Parathyroid adenoma (tissue), 2 donors: ENCODE measurements around the gene CORO6.

Experiments used
- H2AFZ ChIP-seq: fragments of 300-600 bp; sonication (generic); one replicate; pipeline ENCODE4 v1.7.0; 2017; ENCODE audit warnings: antibody characterized with exemption, mild to moderate bottlenecking
- H3K27ac ChIP-seq: fragments of 300-600 bp; sonication (generic); one replicate; pipeline ENCODE4 v1.7.0; 2017
- H3K27me3 ChIP-seq: fragments of 300-600 bp; sonication (generic); one replicate; pipeline ENCODE4 v1.7.0; 2017; ENCODE audit warnings: low read length; ENCODE audit not compliant: control insufficient read depth, insufficient read depth
- H3K36me3 ChIP-seq: fragments of 300-600 bp; sonication (generic); one replicate; pipeline ENCODE4 v1.7.0; 2017; ENCODE audit warnings: low read length; ENCODE audit not compliant: control insufficient read depth, insufficient read depth
- H3K4me1 ChIP-seq: fragments of 300-600 bp; sonication (generic); one replicate; pipeline ENCODE4 v1.7.0; 2017; ENCODE audit warnings: control low read depth
- H3K4me2 ChIP-seq: fragments of 300-600 bp; sonication (generic); one replicate; pipeline ENCODE4 v1.7.0; 2017; ENCODE audit warnings: low read length
- H3K4me3 ChIP-seq: fragments of 300-600 bp; sonication (generic); one replicate; pipeline ENCODE4 v1.7.0; 2017; ENCODE audit warnings: low read depth, low read length
- H3K79me2 ChIP-seq: fragments of 300-600 bp; sonication (generic); one replicate; pipeline ENCODE4 v1.7.0; 2017; ENCODE audit warnings: control low read depth
- H3K9ac ChIP-seq: fragments of 300-600 bp; sonication (generic); one replicate; pipeline ENCODE4 v1.7.0; 2017; ENCODE audit warnings: mild to moderate bottlenecking
- H3K9me3 ChIP-seq: fragments of 300-600 bp; sonication (generic); one replicate; pipeline ENCODE4 v1.7.0; 2017; ENCODE audit warnings: low read length; ENCODE audit not compliant: control insufficient read depth
- TF ChIP-seq, protein P1 (sequence below): fragments of 300-600 bp; sonication (generic); IDR thresholded peaks from one replicate; pipeline ENCODE4 v1.7.0; 2017; ENCODE audit warnings: antibody characterized with exemption, mild to moderate bottlenecking
- donor health status: primary hyperparathyroidism.

The CORO6 gene

DNA sequence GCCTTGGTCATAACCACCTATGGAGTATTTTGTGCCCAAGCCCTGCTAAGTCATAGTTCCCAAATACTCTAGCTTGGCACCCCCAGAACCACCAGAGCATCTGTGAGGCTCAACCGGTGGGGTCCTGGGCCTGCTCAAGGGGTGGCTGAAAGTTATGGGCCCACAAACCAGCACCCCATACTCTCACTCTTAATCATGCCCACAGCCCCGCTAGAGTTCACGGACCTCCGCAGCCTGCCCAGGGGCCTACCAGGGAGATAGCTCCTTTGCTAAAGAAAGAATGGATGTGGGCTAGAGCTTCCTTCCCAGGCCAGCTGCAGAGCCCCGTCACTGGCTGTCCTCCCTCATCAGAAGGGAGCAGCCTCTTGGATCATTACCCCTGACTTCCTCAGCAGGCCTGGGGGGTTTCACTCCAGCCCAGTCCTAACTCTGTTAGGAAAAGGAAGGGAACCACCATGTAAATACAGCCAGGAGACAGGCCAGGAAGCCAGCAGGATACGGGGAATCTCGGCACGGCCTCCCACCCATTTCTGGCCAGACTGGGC is 34.6 kb downstream of the CORO6 start:
- Histone ChIP-seq H3K4me2 (peak overlapping the region; percentile 85), H3K9me3 (no peaks in the 10 kb centered on the region), H3K27me3 (no peaks in the 10 kb centered on the region), H3K4me3 (peak overlapping the region; percentile 81), H2AFZ (peak overlapping the region; percentile 67), H3K79me2 (peaks cover 35% of the 10 kb centered on the region), H3K9ac (peak overlapping the region; percentile 49), H3K27ac (peak overlapping the region; percentile 58), H3K4me1 (peaks cover 27% of the 10 kb centered on the region), H3K36me3 (no peaks in the 10 kb centered on the region)
- TF ChIP-seq, protein P1, sequence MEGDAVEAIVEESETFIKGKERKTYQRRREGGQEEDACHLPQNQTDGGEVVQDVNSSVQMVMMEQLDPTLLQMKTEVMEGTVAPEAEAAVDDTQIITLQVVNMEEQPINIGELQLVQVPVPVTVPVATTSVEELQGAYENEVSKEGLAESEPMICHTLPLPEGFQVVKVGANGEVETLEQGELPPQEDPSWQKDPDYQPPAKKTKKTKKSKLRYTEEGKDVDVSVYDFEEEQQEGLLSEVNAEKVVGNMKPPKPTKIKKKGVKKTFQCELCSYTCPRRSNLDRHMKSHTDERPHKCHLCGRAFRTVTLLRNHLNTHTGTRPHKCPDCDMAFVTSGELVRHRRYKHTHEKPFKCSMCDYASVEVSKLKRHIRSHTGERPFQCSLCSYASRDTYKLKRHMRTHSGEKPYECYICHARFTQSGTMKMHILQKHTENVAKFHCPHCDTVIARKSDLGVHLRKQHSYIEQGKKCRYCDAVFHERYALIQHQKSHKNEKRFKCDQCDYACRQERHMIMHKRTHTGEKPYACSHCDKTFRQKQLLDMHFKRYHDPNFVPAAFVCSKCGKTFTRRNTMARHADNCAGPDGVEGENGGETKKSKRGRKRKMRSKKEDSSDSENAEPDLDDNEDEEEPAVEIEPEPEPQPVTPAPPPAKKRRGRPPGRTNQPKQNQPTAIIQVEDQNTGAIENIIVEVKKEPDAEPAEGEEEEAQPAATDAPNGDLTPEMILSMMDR, result no peak

DNA sequence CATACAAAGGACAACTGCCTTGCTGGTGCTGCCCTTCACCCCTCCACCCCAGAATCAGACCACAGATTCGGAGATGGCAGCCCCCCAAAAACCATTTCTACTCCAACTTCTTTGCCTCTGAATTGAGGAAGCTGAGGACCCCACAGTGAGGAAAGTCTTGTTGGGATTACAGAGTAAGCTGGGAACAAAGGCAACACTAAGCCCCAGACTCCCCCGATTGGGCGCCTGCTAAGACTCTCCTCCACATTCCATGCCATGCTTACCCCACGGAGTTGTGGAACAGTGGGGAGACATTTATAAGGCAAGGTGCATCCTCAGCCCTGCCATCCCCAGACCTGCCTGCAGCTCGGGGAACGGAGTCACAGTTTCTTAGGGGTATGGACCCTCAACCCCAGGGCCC is 35.1 kb downstream of the CORO6 start:
- Histone ChIP-seq H3K79me2 (peaks cover 35% of the 10 kb centered on the region), H3K9ac (no peak overlapping the region), H2AFZ (no peak overlapping the region), H3K27me3 (no peaks in the 10 kb centered on the region), H3K36me3 (no peaks in the 10 kb centered on the region), H3K27ac (peak overlapping the region; percentile 58), H3K9me3 (no peaks in the 10 kb centered on the region), H3K4me3 (no peak overlapping the region), H3K4me2 (peak overlapping the region; percentile 85), H3K4me1 (peaks cover 25% of the 10 kb centered on the region)
- TF ChIP-seq, protein P1, result no peak

DNA sequence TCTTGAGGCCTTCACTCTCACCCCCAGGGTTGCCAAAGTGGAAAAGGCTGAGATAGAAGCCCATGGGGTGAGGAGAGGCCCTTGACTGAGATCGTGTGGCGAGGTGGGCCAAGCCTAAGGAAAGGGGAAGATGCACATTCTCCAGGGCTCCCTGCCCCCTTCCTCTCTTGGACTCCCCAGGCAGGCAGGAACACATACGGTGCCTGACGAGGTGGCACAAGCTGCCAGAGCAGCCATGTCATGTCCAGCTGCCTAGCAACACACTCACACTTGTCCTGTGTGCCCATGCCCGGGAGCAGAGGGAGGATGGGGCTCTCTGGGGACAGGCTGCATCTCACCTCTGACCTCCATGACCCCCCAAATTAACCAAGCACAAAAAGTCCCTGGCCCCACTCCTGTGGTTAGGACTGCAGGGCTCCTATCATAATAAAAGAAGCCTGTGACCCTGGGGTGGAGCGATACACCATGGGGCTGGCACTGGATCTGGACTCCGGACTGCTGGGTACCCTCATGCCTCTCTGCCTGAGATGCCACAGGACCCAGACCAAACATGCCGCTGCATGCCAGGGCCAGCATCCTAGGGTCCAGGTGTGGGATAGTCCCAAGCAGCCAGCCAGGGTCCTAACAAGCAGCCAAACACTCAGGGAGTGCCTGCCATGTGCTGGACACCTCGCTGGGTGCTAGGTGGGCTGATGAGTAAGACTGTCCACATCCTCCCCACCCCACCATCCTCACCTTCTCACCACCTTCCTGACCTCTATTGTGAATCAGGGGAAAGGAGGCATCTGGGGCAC is 35.8 kb downstream of the CORO6 start:
- Histone ChIP-seq H3K4me2 (no peak overlapping the region), H2AFZ (no peak overlapping the region), H3K36me3 (no peaks in the 10 kb centered on the region), H3K79me2 (peaks cover 35% of the 10 kb centered on the region), H3K4me3 (no peak overlapping the region), H3K27me3 (no peaks in the 10 kb centered on the region), H3K27ac (peak overlapping the region; percentile 20), H3K9me3 (no peaks in the 10 kb centered on the region), H3K9ac (no peak overlapping the region), H3K4me1 (peaks cover 19% of the 10 kb centered on the region)
- TF ChIP-seq, protein P1, result no peak

DNA sequence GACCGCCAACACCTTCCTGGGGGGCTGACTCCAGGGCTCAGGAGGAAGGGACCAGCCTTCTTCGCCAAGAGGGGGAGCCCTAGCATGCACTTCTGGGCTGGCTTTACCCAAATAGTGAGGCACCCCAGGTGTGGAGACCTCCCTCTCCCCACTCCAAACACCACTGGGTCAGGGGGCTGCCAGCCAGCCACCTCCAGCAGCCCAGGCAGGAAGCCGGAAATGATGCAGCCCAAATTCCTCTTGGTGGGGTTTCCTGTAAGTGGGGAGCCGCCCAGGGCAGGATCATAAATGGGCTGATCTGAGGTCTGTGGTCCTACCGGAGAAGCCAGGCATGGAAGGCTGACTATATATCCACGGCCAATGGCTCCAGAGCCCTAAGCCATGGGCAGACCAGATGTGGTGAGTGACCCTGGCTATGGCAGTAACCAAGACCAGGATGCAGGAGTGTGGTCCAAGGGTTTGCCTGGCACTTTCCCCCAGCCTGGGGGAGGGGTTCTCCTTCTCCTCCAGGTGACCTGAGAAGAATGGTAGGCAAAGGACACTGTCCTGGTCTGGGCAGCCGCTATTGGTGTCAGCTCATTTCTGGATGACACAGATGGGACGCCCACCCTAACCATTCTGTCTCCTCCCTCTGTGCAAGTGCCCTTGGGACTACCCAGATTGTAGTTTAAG is 37.5 kb downstream of the CORO6 start:
- Histone ChIP-seq H3K4me1 (peaks cover 11% of the 10 kb centered on the region), H3K79me2 (peaks cover 35% of the 10 kb centered on the region), H2AFZ (no peak overlapping the region), H3K9ac (no peak overlapping the region), H3K4me3 (peak overlapping the region; percentile 25), H3K9me3 (no peaks in the 10 kb centered on the region), H3K36me3 (no peaks in the 10 kb centered on the region), H3K27ac (peak overlapping the region; percentile 65), H3K4me2 (no peak overlapping the region), H3K27me3 (no peaks in the 10 kb centered on the region)
- TF ChIP-seq, protein P1, result no peak
